ENCODE results near the gene SSR3. TPM values are rescaled to one million over a fixed set of nuclear protein-coding genes. Genes with fewer than 3 reads are reported as not detected.

Gene SSR3
- total and polyA plus RNA-seq, 2 of the 13 experiments (the other 11 are each of a cell fraction or from before 2014, with no cell fraction given) = 229 to 325 TPM

GRCh38 chr3:156586905-156587759, 32.2 kb upstream of the SSR3 start:
- CTCF ChIA-PET (ENCODE audit: low intra/inter-chr PET ratio, low total read pairs) = no interaction called here
- DNase-seq (ENCODE audit: low spot score) = no peak
- no peak overlapping the region for H3K4me3 ChIP-seq (replicated peaks in 1 of 3; ENCODE audit: insufficient read depth in 1 of 3, low read depth in 2 of 3, low read length in 3 of 3)
- in situ Hi-C loops (cut with HindIII; ENCODE audit: extremely low pct_ligation_motif_present, low pct_unique_long_range_greater_than_20kb) (no loop called here), intact Hi-C loops (cut with micrococcal nuclease; ENCODE audit: unreplicated experiment) (no loop called here)
- no peaks in the 10 kb centered on the region for H3K9me3 ChIP-seq (ENCODE audit: low read length)
- POLR2A ChIA-PET = no interaction called here
- peaks cover 11% of the 10 kb centered on the region; the same call in 1 of the 2 replicates for H3K4me1 ChIP-seq (ENCODE audit: insufficient read depth, low read length)
- no peak for TF ChIP-seq PITX1 (CRISPR knock-in tag; IDR thresholded peaks at IDR 0.05)
- TF ChIP-seq ZNF33A (CRISPR knock-in tag; IDR thresholded peaks at IDR 0.05; ENCODE audit: borderline replicate concordance) = no peak
- TF ChIP-seq SP4 (CRISPR knock-in tag; IDR thresholded peaks at IDR 0.05) = no peak
- no peak overlapping the region for H3K4me2 ChIP-seq (ENCODE audit: low read depth, low read length)
- no TSS peak for BruUV-seq (replicated peaks)
- 17% methylated on average over 5 of the region's 5 CpGs for whole genome bisulfite sequencing (ENCODE audit: low lambda C conversion rate)
- H4K20me1 ChIP-seq (ENCODE audit: insufficient read depth, low read length) = no peaks in the 10 kb centered on the region
- no peak overlapping the region for H2AFZ ChIP-seq (ENCODE audit: low read length)
- no peaks in the 10 kb centered on the region for H3K27me3 ChIP-seq (ENCODE audit: control insufficient read depth in 1 of 2, insufficient read depth in 2 of 2, low read length in 2 of 2)
- no peaks in the 10 kb centered on the region for H3K36me3 ChIP-seq (replicated peaks in 1 of 2; ENCODE audit: control insufficient read depth in 1 of 2, insufficient read depth in 2 of 2, low read length in 2 of 2)
- H3K9ac ChIP-seq (ENCODE audit: insufficient read depth, low read depth, low read length) = no peak overlapping the region
- no peak overlapping the region for H3K27ac ChIP-seq (ENCODE audit: extremely low read length, insufficient read depth, low read length)
- peak; percentile 73 for ATAC-seq
- H3K79me2 ChIP-seq (ENCODE audit: insufficient read depth, low read length) = no peaks in the 10 kb centered on the region
- FAIRE-seq = no peak

- Histone ChIP-seq H3K79me2 (ENCODE audit: insufficient read depth, low read length) (no peaks in the 10 kb centered on the region), H3K27ac (ENCODE audit: extremely low read length, insufficient read depth, low read length) (no peak overlapping the region), H3K4me1 (ENCODE audit: insufficient read depth, low read length) (peaks cover 11% of the 10 kb centered on the region; the same call in 1 of the 2 replicates), H3K4me3 (replicated peaks in 1 of 3; ENCODE audit: insufficient read depth in 1 of 3, low read depth in 2 of 3, low read length in 3 of 3) (no peak overlapping the region), H4K20me1 (ENCODE audit: insufficient read depth, low read length) (no peaks in the 10 kb centered on the region), H3K36me3 (replicated peaks in 1 of 2; ENCODE audit: control insufficient read depth in 1 of 2, insufficient read depth in 2 of 2, low read length in 2 of 2) (no peaks in the 10 kb centered on the region), H3K4me2 (ENCODE audit: low read depth, low read length) (no peak overlapping the region), H3K9me3 (ENCODE audit: low read length) (no peaks in the 10 kb centered on the region), H3K9ac (ENCODE audit: insufficient read depth, low read depth, low read length) (no peak overlapping the region), H2AFZ (ENCODE audit: low read length) (no peak overlapping the region), H3K27me3 (ENCODE audit: control insufficient read depth in 1 of 2, insufficient read depth in 2 of 2, low read length in 2 of 2) (no peaks in the 10 kb centered on the region)
- no peak for DNase-seq (ENCODE audit: low spot score)
- in situ Hi-C loops (cut with HindIII; ENCODE audit: extremely low pct_ligation_motif_present, low pct_unique_long_range_greater_than_20kb) = no loop called here
- no TSS peak for BruUV-seq (replicated peaks)
- ATAC-seq = no peak
- ChIA-PET CTCF (ENCODE audit: low intra/inter-chr PET ratio, low total read pairs) (no interaction called here), POLR2A (no interaction called here)
- FAIRE-seq = no peak
- no peak for TF ChIP-seq RARA (CRISPR knock-in tag; IDR thresholded peaks at IDR 0.05)
- peak in 1 of 2 experiments; percentile 40; a peak in 2 of 4 replicates for TF ChIP-seq MAFK (conservative IDR thresholded peaks at IDR 0.05 in 1 of 2, IDR thresholded peaks at IDR 0.05 in 1 of 2; ENCODE audit: low read length in 2 of 2)
- 0 out of 2 replicates have a peak, but pooled peaks have one; percentile 9 for TF ChIP-seq MAFF (IDR thresholded peaks at IDR 0.05; ENCODE audit: low read depth, low read length)
- TF ChIP-seq HINFP (CRISPR knock-in tag; IDR thresholded peaks at IDR 0.05; ENCODE audit: low read depth) = no peak
- intact Hi-C loops (cut with micrococcal nuclease; ENCODE audit: unreplicated experiment) = no loop called here
These were observed 28.6 kb upstream of the SSR3 start for GRCh38 chr3:156583469-156583868.
